MCF 10A (cell line): ENCODE results near the gene ST6GALNAC4. TPM values are rescaled to one million over a fixed set of nuclear protein-coding genes. Genes with fewer than 3 reads are reported as not detected.

Experiments used
- BruUV-seq: library from RNA; stranded (reverse); fragments of 400-500 nt; replicated peaks from 2 replicates; lab custom pipeline; 2021; lab: Mats Ljungman, UMichigan
- CTCF ChIA-PET: fragments of 300-600 bp; sonication (Branson Sonifier 250); formaldehyde crosslinking; extraction: SDS; loops from one replicate; lab custom pipeline; 2021; ENCODE audit warnings: antibody characterized with exemption, inconsistent platforms; lab: Yijun Ruan, JAX
- POLR2A ChIA-PET: fragments of 300-600, 350-650 bp; sonication (Branson Sonifier 250); formaldehyde crosslinking; extraction: SDS; loops from one replicate; lab custom pipeline; 2020; ENCODE audit warnings: antibody characterized with exemption, inconsistent platforms; lab: Yijun Ruan, JAX
- DNase-seq: peaks from one replicate; pipeline ENCODE4 v3.0.0-alpha.2; 2018; ENCODE audit not compliant: unreplicated experiment
- H3K27ac Mint-ChIP-seq: one replicate; pipeline ENCODE4 v1.8.0; 2022; ENCODE audit warnings: mild to moderate bottlenecking, low read depth, mixed read lengths; ENCODE audit not compliant: unreplicated experiment
- H3K27me3 Mint-ChIP-seq: one replicate; pipeline ENCODE4 v1.8.0; 2022; ENCODE audit warnings: mixed read lengths; ENCODE audit not compliant: insufficient read depth, unreplicated experiment
- H3K36me3 Mint-ChIP-seq: one replicate; pipeline ENCODE4 v1.8.0; 2022; ENCODE audit warnings: mild to moderate bottlenecking, moderate library complexity, mixed read lengths; ENCODE audit not compliant: insufficient read depth, unreplicated experiment
- H3K4me1 Mint-ChIP-seq: one replicate; pipeline ENCODE4 v1.8.0; 2022; ENCODE audit warnings: mixed read lengths; ENCODE audit not compliant: insufficient read depth, unreplicated experiment
- H3K4me3 Mint-ChIP-seq: one replicate; pipeline ENCODE4 v1.8.0; 2022; ENCODE audit warnings: mild to moderate bottlenecking, moderate library complexity, mixed read lengths; ENCODE audit not compliant: unreplicated experiment
- H3K9me3 Mint-ChIP-seq: one replicate; pipeline ENCODE4 v1.8.0; 2022; ENCODE audit warnings: mixed read lengths; ENCODE audit not compliant: unreplicated experiment
- CTCF ChIP-seq: fragments of 200-600 bp; IDR thresholded peaks from one replicate; pipeline ENCODE4 v1.8.0; 2022; ENCODE audit warnings: antibody characterized with exemption, mild to moderate bottlenecking; ENCODE audit not compliant: unreplicated experiment
- intact Hi-C: fragments of 100-400 bp; cut with micrococcal nuclease; formaldehyde crosslinking; loops from 2 replicates; pipeline ENCODE4 v1.14.1; 2022
- total RNA-seq: library from RNA; stranded (reverse); gene quantifications from 2 replicates; pipeline ENCODE4 v1.2.3, GENCODE V29; 2022

ST6GALNAC4 gene
- total RNA-seq, 1 experiment from 2014 or later: 39.5 TPM

- TF ChIP-seq CTCF: no peak
- ChIA-PET POLR2A (interaction anchor here (11.1 kb wide), 1 partner anchor 16 kb away, joined by 86 read pairs; the partner anchor contains the start of gene EEIG1), CTCF (interaction anchor here (0.6 to 2.6 kb wide), 5 partner anchors 8 to 64 kb away, joined by 3 to 7 read pairs (median 3); no protein-coding TSS in a partner anchor)
- BruUV-seq: no TSS peak
- Mint-ChIP-seq H3K36me3 (peaks cover 12% of the 10 kb centered on the region), H3K4me3 (no peak overlapping the region), H3K4me1 (peaks cover 41% of the 10 kb centered on the region), H3K27ac (no peak overlapping the region), H3K9me3 (no peaks in the 10 kb centered on the region), H3K27me3 (no peaks in the 10 kb centered on the region)
- no peak for DNase-seq
- intact Hi-C loops: no loop called here
Measured at GRCh38 chr9:127963041-127963358, 46.2 kb upstream of the ST6GALNAC4 start.

GRCh38 chr9:127962278-127962677 is 45.4 kb upstream of the ST6GALNAC4 start:
- Mint-ChIP-seq H3K9me3 (no peaks in the 10 kb centered on the region), H3K27me3 (no peaks in the 10 kb centered on the region), H3K27ac (peak overlapping the region; percentile 46), H3K36me3 (peaks cover 12% of the 10 kb centered on the region), H3K4me1 (peaks cover 36% of the 10 kb centered on the region), H3K4me3 (no peak overlapping the region)
- CTCF ChIA-PET: interaction anchor here (0.6 to 2.4 kb wide), 3 partner anchors 13 to 76 kb away, joined by 3 to 7 read pairs (median 4); no protein-coding TSS in a partner anchor
- intact Hi-C loops: no loop called here
- DNase-seq: no peak
- POLR2A ChIA-PET: interaction anchor here (0.7 to 11.1 kb wide), 3 partner anchors 16 to 136 kb away, joined by 3 to 86 read pairs (median 3); partner anchors contain the start of gene EEIG1
- TF ChIP-seq CTCF: no peak
- no TSS peak for BruUV-seq

- peaks cover 12% of the 10 kb centered on the region for H3K36me3 Mint-ChIP-seq
- ChIA-PET CTCF (interaction anchor here (0.7 to 2.4 kb wide), 4 partner anchors 10 to 73 kb away, joined by 3 to 7 read pairs (median 5); no protein-coding TSS in a partner anchor), POLR2A (interaction anchor here (11.1 kb wide), 1 partner anchor 17 kb away, joined by 86 read pairs; the partner anchor contains the start of gene EEIG1)
- no peak for TF ChIP-seq CTCF
- BruUV-seq: no TSS peak
- no peak for DNase-seq
- intact Hi-C loops: no loop called here
- peak overlapping the region; percentile 83 for H3K27ac Mint-ChIP-seq
- H3K4me3 Mint-ChIP-seq: no peak overlapping the region
- no peaks in the 10 kb centered on the region for H3K27me3 Mint-ChIP-seq
- H3K4me1 Mint-ChIP-seq: peaks cover 36% of the 10 kb centered on the region
- H3K9me3 Mint-ChIP-seq: no peaks in the 10 kb centered on the region
Measured at GRCh38 chr9:127961613-127962155, 44.8 kb upstream of the ST6GALNAC4 start.

GRCh38 chr9:127961155-127961490 is 44.3 kb upstream of the ST6GALNAC4 start:
- TF ChIP-seq CTCF: no peak
- DNase-seq: no peak
- Mint-ChIP-seq H3K4me1 (peaks cover 35% of the 10 kb centered on the region), H3K27ac (peak overlapping the region; percentile 83), H3K27me3 (no peaks in the 10 kb centered on the region), H3K9me3 (no peaks in the 10 kb centered on the region), H3K4me3 (no peak overlapping the region), H3K36me3 (peaks cover 12% of the 10 kb centered on the region)
- ChIA-PET POLR2A (interaction anchor here (0.7 to 11.1 kb wide), 2 partner anchors 8 to 18 kb away, joined by 3 to 86 read pairs; partner anchors contain the start of gene EEIG1), CTCF (interaction anchor here (0.7 to 2.4 kb wide), 7 partner anchors 10 to 74 kb away, joined by 3 to 7 read pairs (median 5); no protein-coding TSS in a partner anchor)
- intact Hi-C loops: no loop called here
- BruUV-seq: no TSS peak
